Right lobe of liver (tissue), 6 donors: ENCODE data around the gene KLK5. TPM values are rescaled to one million over a fixed set of nuclear protein-coding genes. Genes with fewer than 3 reads are reported as not detected.

Source experiments
- ATAC-seq, 4 donors: fragments of 200-7000 bp; cut with Tn5 transposase; one replicate each; pipeline ENCODE4 v1.9.1; 2020; ENCODE audit warnings: mild to moderate bottlenecking in 4 of 4, moderate library complexity in 4 of 4
- DNase-seq, 3 donors: peaks; one replicate each; pipeline ENCODE4 v3.0.0-alpha.2; 2020
- H3K27ac ChIP-seq, 3 donors: fragments of 200-600 bp; one replicate each; pipeline ENCODE4 v1.8.0; 2022
- H3K27me3 ChIP-seq, 2 donors: fragments of 200-600 bp; one replicate each; pipeline ENCODE4 v1.8.0; 2022
- H3K36me3 ChIP-seq, 4 donors: fragments of 200-600 bp; sonication (generic) in 1 of 4; one replicate each; pipeline versions ENCODE4 v1.5.1 to v1.8.0; 2017 to 2022; ENCODE audit warnings: control low read depth in 1 of 4
- H3K4me1 ChIP-seq, 4 donors: fragments of 200-600 bp; sonication (generic) in 1 of 4; one replicate each; pipeline versions ENCODE4 v1.5.1 to v1.8.0; 2017 to 2022; ENCODE audit warnings: control low read depth in 1 of 4
- H3K4me3 ChIP-seq, 3 donors: fragments of 200-600 bp; one replicate each; pipeline ENCODE4 v1.8.0; 2022
- H3K9me3 ChIP-seq, 4 donors: fragments of 200-600 bp; sonication (generic) in 1 of 4; one replicate each; pipeline versions ENCODE4 v1.5.1 to v1.8.0; 2017 to 2022; ENCODE audit warnings: control low read depth in 1 of 4
- CTCF ChIP-seq, 4 donors: fragments of 200-600 bp in 3 of 4; fragments of 450-650 bp in 1 of 4; IDR thresholded peaks; one replicate each; pipeline versions ENCODE4 v1.5.1 to v1.8.0; 2016 to 2022; ENCODE audit warnings: antibody characterized with exemption in 4 of 4, mild to moderate bottlenecking in 2 of 4
- POLR2A ChIP-seq: fragments of 450-650 bp; IDR thresholded peaks from one replicate; pipeline ENCODE4 v1.6.1; 2017; ENCODE audit warnings: antibody characterized with exemption, mild to moderate bottlenecking
- WGBS: methylation state at CpG from one replicate; pipeline ENCODE4 v1.1.6; 2018; ENCODE audit warnings: low coverage, low lambda C conversion rate; ENCODE audit not compliant: insufficient coverage; ENCODE audit errors: missing lambda C conversion rate; 5-methylcytosine and 5-hydroxymethylcytosine counted together
- intact Hi-C, 2 donors: fragments of 100-400 bp; cut with DNase I; formaldehyde crosslinking; loops; one replicate each; pipeline versions ENCODE4 v1.11.2 to v1.14.1; 2022
- total RNA-seq, 6 experiments: library from RNA; depleted of rRNA in 2 of 6; stranded (reverse); fragments of >200 nt in 2 of 6; fragmentation: NEBNext Ultra II Directional in 3 of 6; extraction: Animal tissue kit (Norgen Biotek cat#: 25700) in 3 of 6; gene quantifications; one replicate each; pipeline versions ENCODE4 v1.1.0 to v1.2.4, GENCODE V29; 2016 to 2023
- donor health status: DM: no; HTN: yes; CAD: no.
- donor health status: DM: no; HTN: no; CAD: no.
- donor health status: DM: no; HTN: no; CAD: no.
- donor health status: DM: no; HTN: yes; CAD: no.
- donor health status: DM: no; HTN: yes; CAD: no.

The KLK5 gene
- total RNA-seq, 6 experiments from 2014 or later, result not detected

- Histone ChIP-seq H3K9me3 (no peaks in the 10 kb centered on the region), H3K4me3 (no peak overlapping the region), H3K27ac (no peak overlapping the region), H3K4me1 (no peaks in the 10 kb centered on the region), H3K36me3 (no peaks in the 10 kb centered on the region), H3K27me3 (no peaks in the 10 kb centered on the region)
- intact Hi-C loops, result no loop called here
- TF ChIP-seq POLR2A (no peak), CTCF (IDR thresholded peaks at IDR 0.05) (no peak)
- WGBS, result 30% methylated on average over 7 of the region's 9 CpGs
- DNase-seq (no peak), ATAC-seq (no peak)
These were observed 7.1 kb upstream of the KLK5 start for GRCh38 chr19:50959731-50960500.

GRCh38 chr19:50957587-50957986 is 4.7 kb upstream of the KLK5 start:
- no peaks in the 10 kb centered on the region for H3K9me3 ChIP-seq
- 30% methylated on average over 8 of the region's 8 CpGs for WGBS
- no peak for TF ChIP-seq CTCF (IDR thresholded peaks at IDR 0.05)
- TF ChIP-seq POLR2A, result no peak
- H3K4me3 ChIP-seq, result no peak overlapping the region
- no peaks in the 10 kb centered on the region for H3K4me1 ChIP-seq
- intact Hi-C loops, result no loop called here
- H3K36me3 ChIP-seq, result no peaks in the 10 kb centered on the region
- no peak overlapping the region for H3K27ac ChIP-seq
- H3K27me3 ChIP-seq, result no peaks in the 10 kb centered on the region
- DNase-seq (no peak), ATAC-seq (no peak)

- no peak for TF ChIP-seq CTCF (IDR thresholded peaks at IDR 0.05)
- no peak for TF ChIP-seq POLR2A
- ATAC-seq (no peak), DNase-seq (no peak)
- 57% methylated on average over 18 of the region's 19 CpGs for WGBS
- Histone ChIP-seq H3K36me3 (no peaks in the 10 kb centered on the region), H3K4me3 (no peak overlapping the region), H3K9me3 (no peaks in the 10 kb centered on the region), H3K4me1 (no peaks in the 10 kb centered on the region), H3K27me3 (no peaks in the 10 kb centered on the region), H3K27ac (no peak overlapping the region)
- intact Hi-C loops, result no loop called here
These were observed 3.0 kb downstream of the KLK5 start for GRCh38 chr19:50949861-50950260.

GRCh38 chr19:50947123-50947522 is 5.7 kb downstream of the KLK5 start:
- Histone ChIP-seq H3K27me3 (no peaks in the 10 kb centered on the region), H3K4me3 (no peak overlapping the region), H3K4me1 (no peaks in the 10 kb centered on the region), H3K27ac (no peak overlapping the region), H3K9me3 (no peaks in the 10 kb centered on the region), H3K36me3 (no peaks in the 10 kb centered on the region)
- WGBS, result 41% methylated on average over 4 of the region's 4 CpGs
- intact Hi-C loops, result no loop called here
- ATAC-seq (no peak), DNase-seq (no peak)
- TF ChIP-seq POLR2A, result no peak
- TF ChIP-seq CTCF (IDR thresholded peaks at IDR 0.05), result no peak
